Hepatocyte (in vitro differentiated cells): Measurements from ENCODE around the gene MLLT1. TPM values are rescaled to one million over a fixed set of nuclear protein-coding genes. Genes with fewer than 3 reads are reported as not detected.

Source experiments
- DNase-seq: peaks from one replicate; pipeline ENCODE4 v3.0.0-alpha.2; 2016; ENCODE audit warnings: low spot score
- H2AFZ ChIP-seq: fragments of 200-600 bp; sonication (generic); 2 replicates; pipeline ENCODE4 v1.6.0; 2016; ENCODE audit warnings: antibody characterized with exemption, mild to moderate bottlenecking
- H3K27ac ChIP-seq: fragments of 200-600 bp; sonication (generic); 2 replicates; pipeline ENCODE4 v1.5.1; 2016; ENCODE audit warnings: mild to moderate bottlenecking
- H3K27me3 ChIP-seq: fragments of 200-600 bp; sonication (generic); 2 replicates; pipeline ENCODE4 v1.6.1; 2016
- H3K36me3 ChIP-seq: fragments of 200-600 bp; sonication (generic); replicated peaks from 2 replicates; pipeline ENCODE4 v1.5.1; 2016; ENCODE audit warnings: low read depth; ENCODE audit not compliant: insufficient read depth
- H3K4me1 ChIP-seq: fragments of 200-600 bp; sonication (generic); 2 replicates; pipeline ENCODE4 v1.5.1; 2016; ENCODE audit warnings: mild to moderate bottlenecking, moderate library complexity; ENCODE audit not compliant: insufficient read depth
- H3K4me2 ChIP-seq: fragments of 200-600 bp; sonication (generic); 2 replicates; pipeline ENCODE4 v1.6.0; 2016
- H3K4me3 ChIP-seq: fragments of 200-600 bp; sonication (generic); 2 replicates; pipeline ENCODE4 v1.5.1; 2016; ENCODE audit warnings: mild to moderate bottlenecking
- H3K79me2 ChIP-seq: fragments of 200-600 bp; sonication (generic); 2 replicates; pipeline ENCODE4 v1.6.0; 2017; ENCODE audit warnings: mild to moderate bottlenecking
- H3K9me2 ChIP-seq: fragments of 200-600 bp; sonication (generic); replicated peaks from 2 replicates; pipeline ENCODE4 v1.6.0; 2017; ENCODE audit warnings: mild to moderate bottlenecking; ENCODE audit not compliant: insufficient read depth
- H3K9me3 ChIP-seq: fragments of 200-600 bp; sonication (generic); 2 replicates; pipeline ENCODE4 v1.5.1; 2016; ENCODE audit warnings: low read depth, mild to moderate bottlenecking
- H4K20me1 ChIP-seq: fragments of 200-600 bp; sonication (generic); 2 replicates; pipeline ENCODE4 v1.6.0; 2016; ENCODE audit warnings: mild to moderate bottlenecking; ENCODE audit not compliant: insufficient read depth, poor library complexity, severe bottlenecking
- EZH2 ChIP-seq: fragments of 200-600 bp; sonication (generic); IDR thresholded peaks from 2 replicates; pipeline ENCODE4 v1.6.1; 2016; ENCODE audit warnings: antibody characterized with exemption, mild to moderate bottlenecking, borderline replicate concordance
- EZH2phosphoT487 ChIP-seq: fragments of 200-600 bp; sonication (generic); IDR thresholded peaks from one replicate; pipeline ENCODE4 v1.6.1; 2018; ENCODE audit warnings: antibody characterized with exemption, mild to moderate bottlenecking, low read depth, moderate library complexity; ENCODE audit not compliant: unreplicated experiment, severe bottlenecking
- WGBS: methylation state at CpG from one replicate; pipeline ENCODE4 v1.1.6; 2016; ENCODE audit warnings: low lambda C conversion rate; ENCODE audit errors: missing lambda C conversion rate; 5-methylcytosine and 5-hydroxymethylcytosine counted together
- polyA plus RNA-seq: library from polyadenylated mRNA; unstranded; fragments of >200 nt; fragmentation: Nextera tagmentation; extraction: Ambion mirVana; gene quantifications from 2 replicates; pipeline ENCODE4 v1.2.1, GENCODE V29; 2016
- total RNA-seq: library from RNA; depleted of rRNA; stranded (reverse); fragments of >200 nt; gene quantifications from 2 replicates; pipeline ENCODE4 v1.2.3, GENCODE V29; 2014
- TF ChIP-seq, protein P1 (sequence below): fragments of 200-600 bp; sonication (generic); IDR thresholded peaks from 2 replicates; pipeline ENCODE4 v1.5.1; 2016; ENCODE audit warnings: antibody characterized with exemption, mild to moderate bottlenecking; ENCODE audit not compliant: poor library complexity

Gene MLLT1
- total and polyA plus RNA-seq, 2 experiments from 2014 or later, result 17.2 to 23.3 TPM

DNA sequence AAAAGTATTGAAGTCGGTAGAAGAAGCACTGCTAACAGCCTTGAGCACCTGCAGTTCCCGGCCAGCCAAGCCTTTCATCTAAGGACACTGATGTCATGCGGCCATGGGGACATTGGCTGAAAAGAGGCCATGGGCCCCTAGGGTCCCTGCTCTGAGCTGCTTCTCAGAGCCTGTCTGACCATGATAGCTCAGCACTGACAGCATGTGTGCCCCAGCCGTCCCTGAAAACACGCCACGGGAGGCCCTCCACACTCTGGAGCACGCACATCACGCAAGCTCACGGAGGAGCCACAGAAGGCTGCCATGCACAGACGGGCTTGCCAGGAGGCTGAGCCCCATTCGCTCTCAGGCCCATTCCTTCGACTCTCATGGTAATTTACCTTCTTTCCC, 51.8 kb downstream of the MLLT1 start:
- Histone ChIP-seq H3K4me3 (no peak overlapping the region), H3K9me2 (no peaks in the 10 kb centered on the region), H3K27ac (no peak overlapping the region), H3K4me2 (no peak overlapping the region), H3K4me1 (peaks cover under 1% of the 10 kb centered on the region), H2AFZ (no peak overlapping the region), H3K9me3 (no peaks in the 10 kb centered on the region), H3K36me3 (no peaks in the 10 kb centered on the region), H3K79me2 (peaks cover 48% of the 10 kb centered on the region), H3K27me3 (no peaks in the 10 kb centered on the region), H4K20me1 (peaks cover 27% of the 10 kb centered on the region)
- TF ChIP-seq, protein P1, sequence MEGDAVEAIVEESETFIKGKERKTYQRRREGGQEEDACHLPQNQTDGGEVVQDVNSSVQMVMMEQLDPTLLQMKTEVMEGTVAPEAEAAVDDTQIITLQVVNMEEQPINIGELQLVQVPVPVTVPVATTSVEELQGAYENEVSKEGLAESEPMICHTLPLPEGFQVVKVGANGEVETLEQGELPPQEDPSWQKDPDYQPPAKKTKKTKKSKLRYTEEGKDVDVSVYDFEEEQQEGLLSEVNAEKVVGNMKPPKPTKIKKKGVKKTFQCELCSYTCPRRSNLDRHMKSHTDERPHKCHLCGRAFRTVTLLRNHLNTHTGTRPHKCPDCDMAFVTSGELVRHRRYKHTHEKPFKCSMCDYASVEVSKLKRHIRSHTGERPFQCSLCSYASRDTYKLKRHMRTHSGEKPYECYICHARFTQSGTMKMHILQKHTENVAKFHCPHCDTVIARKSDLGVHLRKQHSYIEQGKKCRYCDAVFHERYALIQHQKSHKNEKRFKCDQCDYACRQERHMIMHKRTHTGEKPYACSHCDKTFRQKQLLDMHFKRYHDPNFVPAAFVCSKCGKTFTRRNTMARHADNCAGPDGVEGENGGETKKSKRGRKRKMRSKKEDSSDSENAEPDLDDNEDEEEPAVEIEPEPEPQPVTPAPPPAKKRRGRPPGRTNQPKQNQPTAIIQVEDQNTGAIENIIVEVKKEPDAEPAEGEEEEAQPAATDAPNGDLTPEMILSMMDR, result no peak
- TF ChIP-seq EZH2phosphoT487 (no peak), EZH2 (no peak)
- WGBS, result 94% methylated on average over 12 of the region's 12 CpGs
- DNase-seq, result no peak

DNA sequence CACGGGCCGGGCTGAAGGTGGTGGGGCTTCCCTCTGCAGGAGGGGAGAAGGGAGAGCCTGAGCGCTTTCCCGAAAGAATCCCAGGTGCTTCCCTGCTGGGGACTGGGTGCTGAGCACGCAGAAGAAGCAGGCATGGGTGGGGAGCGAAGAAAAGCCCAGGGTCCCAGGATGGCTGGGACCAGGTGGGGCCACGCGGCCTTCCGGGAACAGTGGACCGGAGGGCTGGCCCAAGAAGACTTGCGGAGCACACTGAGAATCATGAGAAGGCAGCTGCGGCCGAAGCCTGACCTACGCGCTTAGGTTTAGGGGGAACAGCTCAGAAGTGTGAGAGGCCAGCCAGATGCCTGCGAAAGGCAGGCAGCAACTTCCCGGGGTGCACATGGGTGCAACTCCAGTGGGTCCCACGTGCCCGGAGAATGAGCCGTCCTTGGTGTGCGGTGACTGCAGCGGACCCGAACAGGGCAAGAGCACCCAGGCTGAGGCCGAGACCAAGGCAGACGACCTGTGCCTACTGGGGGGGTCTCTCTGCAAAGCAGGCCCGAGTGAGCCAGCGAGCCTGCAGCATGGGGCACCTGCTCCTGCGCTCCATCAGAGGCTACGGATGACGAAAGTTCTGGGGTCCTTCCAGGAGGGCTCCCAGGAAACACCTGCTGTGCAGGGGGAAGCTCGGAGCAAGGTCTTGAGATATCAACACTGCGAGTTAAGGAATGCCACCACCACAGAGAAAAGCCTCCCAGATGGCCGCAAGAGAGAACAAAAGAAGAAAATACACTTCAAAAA, 52.4 kb downstream of the MLLT1 start:
- Histone ChIP-seq H3K4me1 (no peaks in the 10 kb centered on the region), H3K9me3 (no peaks in the 10 kb centered on the region), H3K79me2 (peaks cover 42% of the 10 kb centered on the region), H3K4me3 (no peak overlapping the region), H3K9me2 (no peaks in the 10 kb centered on the region), H3K4me2 (no peak overlapping the region), H3K36me3 (no peaks in the 10 kb centered on the region), H3K27ac (no peak overlapping the region), H2AFZ (no peak overlapping the region), H4K20me1 (peaks cover 22% of the 10 kb centered on the region), H3K27me3 (no peaks in the 10 kb centered on the region)
- DNase-seq, result no peak
- 95% methylated on average over 33 of the region's 33 CpGs for WGBS
- TF ChIP-seq EZH2phosphoT487 (no peak), EZH2 (no peak)
- TF ChIP-seq, protein P1, result no peak

DNA sequence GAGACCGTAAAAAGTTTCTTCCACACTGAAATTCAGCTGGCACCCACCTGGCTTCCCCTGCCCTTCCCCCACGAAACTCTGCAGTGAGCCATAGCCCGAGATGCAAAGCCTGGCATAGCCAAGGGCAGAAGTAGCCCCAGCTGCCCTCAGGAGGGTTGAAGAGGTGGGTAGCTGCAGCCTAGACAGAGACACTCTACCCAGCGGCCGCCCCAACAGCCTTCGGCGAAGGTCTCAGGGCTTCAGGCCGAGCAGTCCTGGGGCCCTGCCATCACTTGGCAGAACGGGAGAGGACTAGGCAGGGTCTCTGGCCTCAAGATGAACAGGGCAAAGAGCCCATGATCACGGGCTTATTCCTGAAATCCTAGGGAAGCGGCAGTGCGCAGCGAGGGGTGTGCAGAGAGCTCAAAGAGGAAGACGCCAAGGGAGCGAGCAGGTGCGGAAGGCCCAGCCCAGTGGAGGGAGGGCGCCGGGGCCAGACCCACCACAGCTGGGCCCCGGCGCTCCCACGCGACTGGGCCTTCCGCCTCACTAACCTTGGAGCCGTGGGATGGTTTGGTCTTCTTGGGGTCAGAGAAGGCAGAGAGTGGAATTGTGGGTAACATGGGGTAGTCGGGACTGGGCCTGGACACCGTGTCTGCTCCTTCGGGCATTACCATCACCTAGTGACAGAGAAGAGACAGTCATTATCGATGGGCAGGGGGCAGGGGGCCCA, 53.2 kb downstream of the MLLT1 start:
- DNase-seq, result no peak
- no peaks in the 10 kb centered on the region for H3K9me2 ChIP-seq
- WGBS, result 95% methylated on average over 28 of the region's 28 CpGs
- no peak overlapping the region for H3K4me3 ChIP-seq
- H3K4me1 ChIP-seq, result no peaks in the 10 kb centered on the region
- H3K4me2 ChIP-seq, result no peak overlapping the region
- no peaks in the 10 kb centered on the region for H3K36me3 ChIP-seq
- H4K20me1 ChIP-seq, result peaks cover 20% of the 10 kb centered on the region
- no peak overlapping the region for H3K27ac ChIP-seq
- H2AFZ ChIP-seq, result no peak overlapping the region
- H3K9me3 ChIP-seq, result no peaks in the 10 kb centered on the region
- TF ChIP-seq, protein P1, result no peak
- no peak for TF ChIP-seq EZH2
- H3K79me2 ChIP-seq, result peaks cover 34% of the 10 kb centered on the region
- H3K27me3 ChIP-seq, result no peaks in the 10 kb centered on the region
